GM18519 (cell line): ENCODE measurements around the gene LHX3.
"Not testable (repeated sequence)": the region's sequence is repeated elsewhere in the genome, so short reads cannot be mapped to it uniquely, and the experiment has no call there.

ENCODE experiments used
- ATAC-seq: cut with Tn5 transposase; IDR thresholded peaks from one replicate; pipeline ENCODE4 v1.9.1; 2021; ENCODE audit warnings: mild to moderate bottlenecking, moderate library complexity; ENCODE audit not compliant: unreplicated experiment, low FRiP score

Gene LHX3

DNA sequence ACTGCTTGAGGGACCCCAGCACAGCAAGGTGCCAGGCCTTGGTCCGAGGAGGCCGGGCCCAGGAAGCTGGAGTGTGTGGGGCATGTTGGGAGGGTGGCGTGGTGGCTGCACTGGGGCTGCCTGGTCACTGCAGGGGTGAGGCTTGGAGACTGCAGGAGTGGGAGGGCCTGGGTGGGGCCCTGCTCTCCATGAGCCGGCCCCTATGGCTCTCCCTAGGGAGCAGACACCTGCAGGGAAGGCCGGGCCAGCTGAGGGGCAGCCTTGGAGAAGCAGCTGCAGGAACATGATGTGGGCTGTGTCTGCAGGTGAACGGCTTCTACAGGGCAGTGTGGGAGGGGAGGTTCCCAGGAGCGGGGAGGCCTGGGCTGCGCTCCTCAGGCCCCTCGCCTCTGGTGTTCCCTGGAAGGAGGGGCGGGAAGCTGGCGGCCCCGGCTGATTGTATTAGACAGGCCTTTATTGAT, 44.5 kb downstream of the LHX3 start:
- no peak for ATAC-seq

DNA sequence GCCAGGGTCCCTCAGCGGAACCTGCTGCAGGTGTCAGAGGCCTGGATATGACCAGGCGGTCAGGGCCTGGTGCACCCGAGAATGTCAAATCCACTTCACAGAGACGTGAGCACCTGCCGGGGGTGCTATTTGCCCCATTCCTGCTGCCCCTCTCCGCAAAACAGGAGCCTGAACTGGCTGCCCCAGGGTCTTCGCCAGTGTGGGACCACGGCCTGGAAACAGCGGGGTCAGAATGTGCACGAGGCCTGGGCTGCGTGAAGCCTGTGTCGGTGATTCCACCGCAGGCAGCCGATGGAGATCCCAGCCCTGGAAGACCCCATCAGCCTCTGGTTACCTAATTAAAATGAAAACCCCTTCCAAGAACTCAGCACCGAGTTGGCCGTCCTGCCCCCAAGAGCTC, 45.1 kb downstream of the LHX3 start:
- ATAC-seq, result no peak

- ATAC-seq, result no peak
Observed at GRCh38 chr9:136157477-136158265, 47.3 kb downstream of the LHX3 start.

DNA sequence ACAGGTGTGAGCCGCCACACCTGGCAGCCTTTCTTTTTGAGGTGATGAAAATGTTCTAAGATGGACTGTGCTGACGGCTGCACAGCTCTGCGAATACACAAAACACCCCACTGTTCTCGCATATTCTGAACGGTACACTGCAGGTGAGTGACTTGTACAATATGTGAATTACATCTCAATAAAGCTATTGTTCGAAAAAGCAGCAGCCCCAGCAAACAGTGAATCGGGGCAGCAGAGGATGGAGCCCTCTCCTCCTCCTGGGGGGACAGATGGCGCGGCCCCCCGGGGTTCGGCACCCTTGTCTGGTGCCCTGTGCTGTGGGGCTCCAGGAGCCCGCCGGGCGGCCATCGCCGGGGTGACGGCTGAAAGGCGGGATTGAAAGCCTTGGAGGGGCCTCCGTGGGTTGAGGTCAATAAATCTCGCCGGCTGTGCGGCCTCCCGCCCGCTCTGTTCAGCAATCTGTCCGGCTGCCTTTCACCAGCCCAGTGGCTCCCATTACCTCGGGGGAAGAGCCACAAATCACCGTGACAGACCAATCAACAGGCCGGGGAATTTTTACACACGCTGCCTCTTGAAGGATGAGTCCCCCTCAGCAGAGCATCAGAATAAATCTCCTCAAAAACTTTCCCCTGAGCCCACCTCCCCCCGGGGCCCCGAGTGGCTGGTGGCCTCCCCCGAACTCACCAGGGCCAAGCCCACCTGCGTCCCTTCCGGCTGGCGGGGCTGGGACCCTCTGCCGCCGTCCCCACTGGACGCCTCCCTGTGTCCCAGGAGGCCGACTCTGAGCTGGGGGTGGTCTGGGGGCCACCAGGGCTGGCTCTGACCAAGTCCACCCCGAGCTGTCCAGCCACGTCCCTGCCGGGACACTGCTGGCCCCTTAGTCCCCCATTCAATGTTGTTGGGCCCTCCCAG, 48.5 kb downstream of the LHX3 start:
- no peak for ATAC-seq

DNA sequence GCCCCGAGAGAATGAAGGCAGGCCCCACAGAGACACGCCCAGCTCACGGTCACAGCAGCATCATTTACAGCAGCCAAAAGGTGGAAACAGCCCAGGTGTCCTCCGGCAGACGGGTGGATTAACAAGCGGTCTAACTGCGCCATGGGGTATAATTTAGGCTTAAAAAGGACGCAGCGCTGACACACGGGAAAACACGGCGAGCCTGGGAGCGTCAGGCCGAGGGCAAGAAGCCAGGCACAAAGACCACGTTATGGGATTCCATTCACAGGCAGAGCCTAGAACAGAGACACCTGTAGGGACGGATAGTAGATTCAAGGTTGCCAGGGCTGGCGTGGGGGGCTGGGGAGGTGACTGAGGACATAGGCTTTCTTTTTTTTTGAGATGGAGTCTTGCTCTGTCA, 49.4 kb downstream of the LHX3 start:
- no peak for ATAC-seq

DNA sequence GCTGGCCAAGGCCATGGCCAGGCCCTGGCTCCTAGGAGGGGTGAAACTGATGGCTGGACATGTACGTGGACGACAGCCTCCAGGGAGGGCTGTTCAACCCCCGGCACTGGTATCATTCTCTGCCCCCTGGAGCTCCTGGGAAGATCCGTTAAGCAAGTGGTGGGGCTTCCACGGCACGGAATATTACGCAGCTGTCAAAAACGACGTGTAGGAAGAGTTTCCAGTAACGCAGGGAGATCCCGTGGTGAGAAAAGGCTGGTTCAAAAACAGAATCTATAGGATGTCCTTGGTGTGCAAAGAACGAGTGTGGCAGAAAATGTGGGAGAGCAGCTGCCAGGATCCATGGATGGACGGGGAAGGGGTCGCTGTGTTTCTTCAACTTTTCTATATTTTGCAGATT, 50.0 kb downstream of the LHX3 start:
- ATAC-seq, result no peak

DNA sequence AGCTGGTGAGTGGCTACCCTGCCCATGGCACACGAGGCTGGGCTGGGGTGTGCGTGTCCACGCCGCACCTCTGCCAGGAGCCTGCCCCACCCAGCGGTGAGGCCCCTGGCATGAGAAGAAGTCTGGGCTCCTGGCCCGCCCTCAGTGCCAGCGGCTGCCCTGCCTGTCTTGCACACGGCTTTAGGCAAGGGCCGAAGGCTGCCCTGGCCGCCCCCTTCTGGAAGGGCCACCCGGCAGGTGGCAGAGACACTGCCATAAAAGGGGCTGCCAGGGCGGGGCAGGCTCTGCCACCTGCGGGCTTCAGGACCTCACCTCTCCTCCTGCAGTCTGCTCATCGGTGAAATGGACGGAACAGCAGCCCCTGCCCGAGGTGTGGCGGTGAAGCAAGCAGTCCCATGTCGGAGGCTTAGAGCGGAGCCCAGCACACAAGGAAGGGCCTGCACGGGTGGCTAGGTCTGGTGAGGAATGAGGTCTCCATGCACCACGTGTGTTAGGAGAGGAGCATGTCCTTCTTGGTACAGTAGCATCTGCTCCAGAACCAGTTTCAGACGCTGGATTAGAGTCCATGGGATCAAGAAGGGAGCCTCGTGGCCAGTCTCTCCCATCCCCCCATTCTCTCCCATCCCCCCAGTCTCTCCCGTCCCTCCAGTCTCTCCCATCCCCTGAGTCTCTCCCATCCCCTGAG, 51.4 kb downstream of the LHX3 start:
- no peak for ATAC-seq

DNA sequence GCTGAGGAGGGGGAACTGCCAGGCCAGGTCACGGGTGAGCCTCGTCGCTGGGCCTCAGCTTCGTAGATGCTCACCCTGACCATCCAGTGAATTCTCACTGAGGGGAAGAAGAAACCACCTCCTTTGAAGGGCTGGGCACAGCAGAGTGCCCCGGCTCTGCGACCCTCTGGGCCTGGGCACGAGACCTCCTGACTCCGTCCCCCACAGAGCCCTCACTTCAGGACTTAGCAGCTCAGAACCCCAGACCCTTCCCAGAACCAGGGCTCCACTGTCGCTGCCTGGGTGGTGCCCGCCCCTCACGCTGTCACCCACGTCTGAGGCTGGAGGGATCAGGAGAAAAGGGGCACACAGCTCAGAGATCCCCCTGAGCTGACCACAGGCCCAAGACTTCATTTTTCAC, 52.0 kb downstream of the LHX3 start:
- ATAC-seq, result no peak

DNA sequence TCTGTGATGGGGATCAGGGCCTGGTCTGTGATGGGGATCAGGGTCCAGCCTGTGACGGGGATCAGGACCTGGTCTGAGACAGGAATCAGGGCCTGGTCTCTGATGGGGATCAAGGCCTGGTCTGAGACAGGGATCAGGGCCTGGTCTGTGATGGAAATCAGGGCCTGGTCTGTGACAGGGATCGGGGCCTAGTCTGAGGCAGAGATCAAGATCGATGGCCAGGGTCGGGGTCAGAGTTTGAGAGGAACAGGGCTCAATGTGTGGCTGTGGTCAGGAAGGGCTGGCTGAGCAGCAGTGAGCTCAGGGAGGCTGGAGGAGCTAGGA, 52.4 kb downstream of the LHX3 start:
- no peak for ATAC-seq

DNA sequence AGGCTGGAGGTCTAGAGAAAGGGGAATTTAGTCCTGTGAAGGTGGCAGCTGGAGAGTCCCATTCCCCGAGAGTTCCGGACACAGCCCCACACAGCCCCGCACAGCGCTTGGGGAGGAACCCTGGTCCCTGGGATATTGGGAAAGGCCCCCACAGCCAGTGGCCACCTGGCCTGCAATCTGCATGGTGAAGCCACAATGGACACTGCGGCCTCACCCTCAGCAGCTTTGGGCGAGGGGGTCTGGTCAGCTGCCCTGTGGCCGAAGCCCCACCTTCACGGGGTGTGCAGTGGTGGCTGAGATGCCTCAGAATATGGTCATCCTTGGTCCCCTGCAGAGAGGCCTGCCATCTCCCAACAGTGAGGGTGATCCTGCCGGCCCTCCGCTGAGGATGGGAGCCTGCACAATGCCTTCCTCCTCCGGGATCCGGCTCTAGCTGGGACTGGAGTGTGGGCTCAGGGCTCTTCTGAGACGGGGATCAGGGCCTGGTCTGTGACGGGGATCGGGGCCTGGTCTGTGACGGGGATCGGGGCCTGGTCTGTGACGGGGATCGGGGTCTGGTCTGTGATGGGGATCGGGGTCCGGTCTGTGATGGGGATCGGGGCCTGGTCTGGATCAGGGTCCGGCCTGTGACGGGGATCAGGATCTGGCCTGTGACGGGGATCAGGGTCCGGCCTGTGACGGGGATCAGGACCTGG, 52.9 kb downstream of the LHX3 start:
- ATAC-seq, result no peak

- ATAC-seq, result no peak
Observed at GRCh38 chr9:136151214-136151804, 53.6 kb downstream of the LHX3 start.

DNA sequence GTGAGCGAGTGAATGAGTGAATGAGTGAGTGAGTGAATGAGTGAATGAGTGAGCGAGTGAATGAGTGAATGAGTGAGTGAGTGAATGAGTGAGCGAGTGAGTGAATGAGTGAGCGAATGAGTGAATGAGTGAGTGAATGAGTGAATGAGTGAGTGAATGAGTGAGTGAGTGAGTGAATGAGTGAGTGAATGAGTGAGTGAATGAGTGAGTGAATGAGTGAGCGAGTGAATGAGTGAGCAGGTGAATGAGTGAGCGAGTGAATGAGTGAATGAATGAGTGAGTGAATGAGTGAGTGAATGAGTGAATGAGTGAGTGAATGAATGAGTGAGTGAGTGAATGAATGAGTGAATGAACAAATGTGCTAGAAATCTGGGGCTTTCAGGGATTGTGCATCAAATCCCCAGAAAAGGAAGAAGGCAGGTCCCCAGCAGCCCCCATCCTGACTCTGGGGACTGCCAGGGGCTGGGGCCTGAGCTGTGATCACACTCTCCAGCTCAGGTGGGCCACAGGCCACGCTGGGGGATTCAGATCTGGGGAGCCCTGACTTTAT, 54.2 kb downstream of the LHX3 start:
- not testable (repeated sequence) for ATAC-seq

GRCh38 chr9:136149853-136150252, 55.1 kb downstream of the LHX3 start:
- no peak for ATAC-seq

DNA sequence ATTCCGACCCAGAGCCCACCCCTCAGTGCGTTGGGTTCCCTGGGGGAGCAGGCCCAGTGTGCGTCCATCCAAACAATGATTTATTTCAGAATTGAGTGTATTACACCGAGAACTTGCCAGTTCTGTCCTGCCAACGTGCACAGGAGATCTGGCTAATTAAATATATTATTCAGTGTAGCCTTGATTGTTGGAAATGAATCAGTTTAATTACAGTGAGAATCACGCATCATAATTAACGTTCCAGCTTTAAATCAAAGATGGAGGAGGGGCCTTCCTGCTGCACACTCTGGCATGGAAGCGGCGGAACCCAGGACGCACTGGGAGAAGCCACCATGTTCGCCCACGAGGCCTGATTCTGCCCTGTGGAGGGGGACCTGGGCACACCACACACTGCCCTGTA, 55.6 kb downstream of the LHX3 start:
- no peak for ATAC-seq

- ATAC-seq, result no peak
Observed at GRCh38 chr9:136148766-136149165, 56.2 kb downstream of the LHX3 start.

GRCh38 chr9:136147890-136148714, 56.8 kb downstream of the LHX3 start:
- no peak for ATAC-seq

DNA sequence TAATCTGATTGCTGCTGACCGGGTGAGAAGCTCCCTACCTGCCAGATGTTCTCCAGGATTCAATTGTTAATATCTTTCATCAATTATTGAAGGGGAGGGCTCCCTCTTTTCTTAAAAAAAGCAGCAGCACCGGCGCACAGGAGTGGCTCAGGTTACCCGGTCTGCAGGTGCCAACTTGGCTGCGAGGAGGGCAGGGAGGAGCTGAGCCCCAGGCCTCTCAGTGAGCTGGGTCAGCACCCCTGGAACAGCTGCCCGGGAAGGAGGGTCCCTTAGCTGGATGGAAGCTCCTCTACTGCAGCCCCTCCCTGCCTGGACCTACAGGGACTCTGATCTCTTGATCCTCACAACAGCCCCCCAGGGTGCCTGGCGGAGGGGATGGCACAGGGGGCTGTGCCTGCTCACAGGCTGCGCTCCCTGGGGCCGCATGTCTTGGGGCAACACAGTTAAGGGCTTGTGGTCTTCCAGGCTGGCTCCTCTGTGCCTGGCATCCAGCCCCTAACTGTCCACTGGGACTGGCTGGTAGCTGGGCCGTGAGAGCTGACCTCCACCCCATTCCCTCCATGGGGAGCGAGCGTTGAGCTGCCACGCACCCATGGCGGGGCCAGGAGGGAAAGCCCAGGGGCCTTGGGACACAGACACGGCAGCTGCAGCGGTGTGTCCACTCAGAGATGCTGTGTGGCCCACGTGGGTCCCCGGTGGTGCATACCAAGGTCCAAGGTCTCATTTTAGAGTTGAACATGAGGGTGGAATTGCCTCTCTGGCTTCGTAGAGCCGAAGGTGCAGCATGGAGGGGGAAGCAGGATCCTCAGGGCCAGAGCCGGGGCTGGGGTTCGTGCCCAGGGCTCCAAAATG, 57.7 kb downstream of the LHX3 start:
- ATAC-seq, result no peak
